Skeletal muscle satellite cell (primary cell): ENCODE measurements around the gene UPK3A.

ENCODE experiments used
- H3K27me3 ChIP-seq: 2 replicates; pipeline ENCODE4 v1.7.0; 2013; ENCODE audit warnings: low read length; ENCODE audit not compliant: control insufficient read depth, insufficient read depth
- H3K36me3 ChIP-seq: 2 replicates; pipeline ENCODE4 v1.7.0; 2013; ENCODE audit warnings: mild to moderate bottlenecking, control low read depth, low read length; ENCODE audit not compliant: insufficient read depth
- H3K4me1 ChIP-seq: 2 replicates; pipeline ENCODE4 v1.7.0; 2013; ENCODE audit warnings: low read length; ENCODE audit not compliant: control insufficient read depth, insufficient read depth
- H3K4me2 ChIP-seq: 2 replicates; pipeline ENCODE4 v1.7.0; 2013; ENCODE audit warnings: mild to moderate bottlenecking, low read length
- H3K4me3 ChIP-seq: 2 replicates; pipeline ENCODE4 v1.7.0; 2013; ENCODE audit warnings: low read length
- H3K9ac ChIP-seq: 2 replicates; pipeline ENCODE4 v1.7.0; 2013; ENCODE audit warnings: mild to moderate bottlenecking, low read depth, low read length, moderate library complexity
- H3K9me3 ChIP-seq: replicated peaks from 2 replicates; pipeline ENCODE4 v1.7.0; 2013; ENCODE audit warnings: mild to moderate bottlenecking, control low read depth, low read length

Gene UPK3A

GRCh38 chr22:45305456-45306075 lies 20.8 kb downstream of the UPK3A start:
- Histone ChIP-seq H3K9ac (no peak overlapping the region), H3K36me3 (no peaks in the 10 kb centered on the region), H3K4me3 (no peak overlapping the region), H3K9me3 (no peaks in the 10 kb centered on the region), H3K27me3 (no peaks in the 10 kb centered on the region), H3K4me2 (no peak overlapping the region), H3K4me1 (peaks cover 11% of the 10 kb centered on the region)

- Histone ChIP-seq H3K4me1 (peaks cover 16% of the 10 kb centered on the region), H3K4me3 (no peak overlapping the region), H3K4me2 (no peak overlapping the region), H3K9ac (no peak overlapping the region), H3K9me3 (no peaks in the 10 kb centered on the region), H3K27me3 (no peaks in the 10 kb centered on the region), H3K36me3 (no peaks in the 10 kb centered on the region)
Measured at GRCh38 chr22:45306139-45306538, 21.4 kb downstream of the UPK3A start.

- H3K4me3 ChIP-seq, result no peak overlapping the region
Measured at GRCh38 chr22:45308391-45308956, 23.7 kb downstream of the UPK3A start.

GRCh38 chr22:45308957-45309421 lies 24.2 kb downstream of the UPK3A start:
- H3K4me1 ChIP-seq, result peaks cover 18% of the 10 kb centered on the region
- H3K36me3 ChIP-seq, result no peaks in the 10 kb centered on the region
- peak overlapping the region; percentile 81 for H3K9ac ChIP-seq
- H3K4me2 ChIP-seq, result peak overlapping the region; percentile 88
- H3K9me3 ChIP-seq, result no peaks in the 10 kb centered on the region
- no peaks in the 10 kb centered on the region for H3K27me3 ChIP-seq
- peak overlapping the region; percentile 80 for H3K4me3 ChIP-seq

More at GRCh38 chr22:45308391-45308956, 23.7 kb downstream of the UPK3A start:
- Histone ChIP-seq H3K27me3 (no peaks in the 10 kb centered on the region), H3K36me3 (no peaks in the 10 kb centered on the region), H3K4me2 (no peak overlapping the region), H3K4me1 (peaks cover 16% of the 10 kb centered on the region), H3K9me3 (no peaks in the 10 kb centered on the region), H3K9ac (no peak overlapping the region)

GRCh38 chr22:45309422-45310227 lies 24.9 kb downstream of the UPK3A start, which contains the start of gene FAM118A:
FAM118A (plus strand) TSS chr22:45309934; CDS start chr22:45322380, 12,446 bp downstream.
- H3K4me2 ChIP-seq, result peak within 1 kb of the TSS; percentile 94
- H3K9ac ChIP-seq, result peak within 1 kb of the TSS; percentile 81
- no peaks in the 10 kb centered on the region for H3K27me3 ChIP-seq
- peaks cover 20% of the 10 kb centered on the region for H3K4me1 ChIP-seq
- no peaks in the 10 kb centered on the region for H3K9me3 ChIP-seq
- peak within 1 kb of the TSS; percentile 80 for H3K4me3 ChIP-seq
- no peaks in the 10 kb centered on the region for H3K36me3 ChIP-seq

- peak overlapping the region; percentile 94 for H3K4me2 ChIP-seq
- peaks cover 20% of the 10 kb centered on the region for H3K4me1 ChIP-seq
- H3K27me3 ChIP-seq, result no peaks in the 10 kb centered on the region
- no peaks in the 10 kb centered on the region for H3K9me3 ChIP-seq
- H3K4me3 ChIP-seq, result peak overlapping the region; percentile 80
- peak overlapping the region; percentile 81 for H3K9ac ChIP-seq
- H3K36me3 ChIP-seq, result no peaks in the 10 kb centered on the region
Measured at GRCh38 chr22:45310331-45310976, 25.7 kb downstream of the UPK3A start.

GRCh38 chr22:45310977-45311531 lies 26.3 kb downstream of the UPK3A start:
- H3K36me3 ChIP-seq, result no peaks in the 10 kb centered on the region
- no peaks in the 10 kb centered on the region for H3K27me3 ChIP-seq
- peaks cover 20% of the 10 kb centered on the region for H3K4me1 ChIP-seq
- H3K4me2 ChIP-seq, result peak overlapping the region; percentile 94
- H3K9me3 ChIP-seq, result no peaks in the 10 kb centered on the region
- H3K9ac ChIP-seq, result peak overlapping the region; percentile 81
- H3K4me3 ChIP-seq, result peak overlapping the region; percentile 80

- peaks cover 26% of the 10 kb centered on the region for H3K4me1 ChIP-seq
- no peak overlapping the region for H3K4me2 ChIP-seq
- H3K4me3 ChIP-seq, result no peak overlapping the region
- no peaks in the 10 kb centered on the region for H3K9me3 ChIP-seq
- H3K36me3 ChIP-seq, result no peaks in the 10 kb centered on the region
- H3K27me3 ChIP-seq, result no peaks in the 10 kb centered on the region
- no peak overlapping the region for H3K9ac ChIP-seq
Measured at GRCh38 chr22:45312415-45312814, 27.7 kb downstream of the UPK3A start.

GRCh38 chr22:45312856-45313255 lies 28.1 kb downstream of the UPK3A start:
- H3K4me3 ChIP-seq, result no peak overlapping the region
- no peaks in the 10 kb centered on the region for H3K36me3 ChIP-seq
- peaks cover 31% of the 10 kb centered on the region for H3K4me1 ChIP-seq
- H3K9ac ChIP-seq, result no peak overlapping the region
- H3K4me2 ChIP-seq, result no peak overlapping the region
- no peaks in the 10 kb centered on the region for H3K9me3 ChIP-seq
- no peaks in the 10 kb centered on the region for H3K27me3 ChIP-seq

- no peak overlapping the region for H3K4me2 ChIP-seq
- no peaks in the 10 kb centered on the region for H3K27me3 ChIP-seq
- no peaks in the 10 kb centered on the region for H3K36me3 ChIP-seq
- H3K9ac ChIP-seq, result no peak overlapping the region
- no peak overlapping the region for H3K4me3 ChIP-seq
- H3K4me1 ChIP-seq, result peaks cover 40% of the 10 kb centered on the region
- H3K9me3 ChIP-seq, result no peaks in the 10 kb centered on the region
Measured at GRCh38 chr22:45314054-45314721, 29.4 kb downstream of the UPK3A start.
